Measurements from ENCODE around the gene FOXRED2. TPM values are rescaled to one million over a fixed set of nuclear protein-coding genes. Genes with fewer than 3 reads are reported as not detected.

Gene FOXRED2
- total RNA-seq, 1 experiment from 2014 or later, result 34.4 TPM

DNA sequence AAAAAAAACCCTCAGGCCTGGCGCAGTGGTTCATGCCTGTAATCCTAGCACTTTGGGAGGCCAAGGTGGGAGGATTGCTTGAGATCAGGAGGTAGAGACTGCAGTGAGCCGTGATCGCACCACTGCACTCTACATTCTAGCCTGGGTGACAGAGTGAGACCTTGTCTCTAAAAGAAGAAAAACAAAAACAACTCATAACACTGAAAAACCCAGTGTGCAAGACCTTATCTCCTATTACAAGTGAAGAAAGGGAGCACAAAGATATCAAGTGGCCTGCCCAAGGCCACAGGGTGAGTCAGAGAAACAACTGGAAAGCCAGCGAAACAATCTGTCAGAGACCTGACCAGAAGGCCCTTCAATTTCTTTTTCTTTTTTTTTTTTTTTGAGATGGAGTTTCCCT lies 27.9 kb downstream of the FOXRED2 start:
- no peak overlapping the region for H4K91ac ChIP-seq (ENCODE audit: insufficient read length, low read depth, low read length)
- H2BK12ac ChIP-seq (ENCODE audit: insufficient read length, low read depth, low read length), result no peak overlapping the region
- no peaks in the 10 kb centered on the region for H4K20me1 ChIP-seq (ENCODE audit: control insufficient read depth, insufficient read depth, insufficient read length)
- no peak overlapping the region for H3K18ac ChIP-seq (ENCODE audit: insufficient read length, low read depth, low read length)
- no peak overlapping the region for H3K27ac ChIP-seq (ENCODE audit: insufficient read length, low read depth, low read length)
- H4K8ac ChIP-seq (replicated peaks; ENCODE audit: insufficient read length, low read depth, low read length), result no peak overlapping the region
- H3K9me3 ChIP-seq (ENCODE audit: control insufficient read depth, low read depth, low read length), result no peaks in the 10 kb centered on the region
- H2AFZ ChIP-seq (ENCODE audit: low read length), result no peak overlapping the region
- no peak overlapping the region for H2BK20ac ChIP-seq (ENCODE audit: low read depth, low read length, poor library complexity, severe bottlenecking)
- H3K9me3 Mint-ChIP-seq, result peaks cover 0 to 8% of the 10 kb centered on the region in 2 experiments; a peak in 3 of 5 replicates
- H3K27me3 ChIP-seq (ENCODE audit: insufficient read depth, low read length), result peaks cover 3% of the 10 kb centered on the region; the same call in 1 of the 2 replicates
- H3K23ac ChIP-seq (ENCODE audit: insufficient read length, low read depth, low read length), result no peak overlapping the region
- H3K27me3 Mint-ChIP-seq (ENCODE audit: low read depth), result peaks cover 20% of the 10 kb centered on the region
- H3K79me1 ChIP-seq (ENCODE audit: insufficient read depth, low read depth, low read length, poor library complexity, severe bottlenecking), result no peaks in the 10 kb centered on the region
- no peak overlapping the region for H3K9ac ChIP-seq (ENCODE audit: extremely low read depth, insufficient read length, low read length)
- no peaks in the 10 kb centered on the region for H3K79me2 ChIP-seq (ENCODE audit: insufficient read depth, low read length)
- H2BK15ac ChIP-seq (ENCODE audit: low read depth, low read length), result no peak overlapping the region
- H3K4me3 Mint-ChIP-seq, result no peak overlapping the region
- no peak overlapping the region for H3K56ac ChIP-seq (ENCODE audit: insufficient read length, low read depth, low read length)
- no peak for DNase-seq
- no peak overlapping the region for H3K14ac ChIP-seq (ENCODE audit: insufficient read depth, low read length)
- H3K4me1 Mint-ChIP-seq, result peaks cover 4 to 11% of the 10 kb centered on the region in 2 experiments
- no peaks in the 10 kb centered on the region for H3K4me1 ChIP-seq (ENCODE audit: insufficient read depth, low read length)
- no peak overlapping the region for H2BK5ac ChIP-seq (ENCODE audit: insufficient read length, low read length)
- H4K5ac ChIP-seq (ENCODE audit: insufficient read length, low read depth, low read length), result no peak overlapping the region
- H3T11ph ChIP-seq (ENCODE audit: low read length), result no peak overlapping the region
- WGBS (ENCODE audit: extremely low coverage, insufficient read length, low lambda C conversion rate), result no CpG with 5 or more reads among the region's 4 CpGs
- H3K23me2 ChIP-seq (ENCODE audit: insufficient read length, low read depth, low read length, poor library complexity, severe bottlenecking), result peaks cover 5% of the 10 kb centered on the region
- TF ChIP-seq, protein P1, sequence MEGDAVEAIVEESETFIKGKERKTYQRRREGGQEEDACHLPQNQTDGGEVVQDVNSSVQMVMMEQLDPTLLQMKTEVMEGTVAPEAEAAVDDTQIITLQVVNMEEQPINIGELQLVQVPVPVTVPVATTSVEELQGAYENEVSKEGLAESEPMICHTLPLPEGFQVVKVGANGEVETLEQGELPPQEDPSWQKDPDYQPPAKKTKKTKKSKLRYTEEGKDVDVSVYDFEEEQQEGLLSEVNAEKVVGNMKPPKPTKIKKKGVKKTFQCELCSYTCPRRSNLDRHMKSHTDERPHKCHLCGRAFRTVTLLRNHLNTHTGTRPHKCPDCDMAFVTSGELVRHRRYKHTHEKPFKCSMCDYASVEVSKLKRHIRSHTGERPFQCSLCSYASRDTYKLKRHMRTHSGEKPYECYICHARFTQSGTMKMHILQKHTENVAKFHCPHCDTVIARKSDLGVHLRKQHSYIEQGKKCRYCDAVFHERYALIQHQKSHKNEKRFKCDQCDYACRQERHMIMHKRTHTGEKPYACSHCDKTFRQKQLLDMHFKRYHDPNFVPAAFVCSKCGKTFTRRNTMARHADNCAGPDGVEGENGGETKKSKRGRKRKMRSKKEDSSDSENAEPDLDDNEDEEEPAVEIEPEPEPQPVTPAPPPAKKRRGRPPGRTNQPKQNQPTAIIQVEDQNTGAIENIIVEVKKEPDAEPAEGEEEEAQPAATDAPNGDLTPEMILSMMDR (conservative IDR thresholded peaks at IDR 0.05), result no peak
- H3K27ac Mint-ChIP-seq, result no peak overlapping the region
- H2BK120ac ChIP-seq (ENCODE audit: low read depth, low read length, poor library complexity, severe bottlenecking), result no peak overlapping the region
- H3K4ac ChIP-seq (ENCODE audit: low read depth, low read length), result no peak overlapping the region
- H3K4me2 ChIP-seq (ENCODE audit: insufficient read depth, insufficient read length, low read length), result no peak overlapping the region
- peaks cover 17 to 42% (median 36%) of the 10 kb centered on the region in 3 experiments for H3K36me3 Mint-ChIP-seq (ENCODE audit: insufficient read depth in 1 of 3, low read depth in 3 of 3)
- H2AK5ac ChIP-seq (ENCODE audit: insufficient read length, low read length), result no peak overlapping the region

Measured in H9 (cell line).